ENCODE data around the gene FAR1. TPM values are rescaled to one million over a fixed set of nuclear protein-coding genes. Genes with fewer than 3 reads are reported as not detected.

FAR1 gene
- total and polyA plus RNA-seq, 2 experiments from 2014 or later = 25.4 to 45.2 TPM

- no peak overlapping the region for H3K27ac ChIP-seq
- no peaks in the 10 kb centered on the region for H3K27me3 ChIP-seq
- H3K4me1 ChIP-seq (ENCODE audit: low read depth) = no peaks in the 10 kb centered on the region
- no peak for TF ChIP-seq CTCF (IDR thresholded peaks at IDR 0.05; ENCODE audit: low read depth, low read length)
- H3K4me3 ChIP-seq = no peak overlapping the region
- H3K9me3 ChIP-seq (ENCODE audit: low read depth) = no peaks in the 10 kb centered on the region
- H3K36me3 ChIP-seq = peaks cover 3% of the 10 kb centered on the region
- no peak for DNase-seq (ENCODE audit: low read depth in 1 of 2, low spot score in 1 of 2)
These were observed 31.4 kb downstream of the FAR1 start for GRCh38 chr11:13699870-13700269.

GRCh38 chr11:13701506-13701905, 33.0 kb downstream of the FAR1 start:
- Histone ChIP-seq H3K27ac (no peak overlapping the region), H3K36me3 (peaks cover 2% of the 10 kb centered on the region), H3K9me3 (ENCODE audit: low read depth) (no peaks in the 10 kb centered on the region), H3K27me3 (no peaks in the 10 kb centered on the region), H3K4me1 (ENCODE audit: low read depth) (no peaks in the 10 kb centered on the region), H3K4me3 (no peak overlapping the region)
- no peak for DNase-seq (ENCODE audit: low read depth in 1 of 2, low spot score in 1 of 2)
- no peak for TF ChIP-seq CTCF (IDR thresholded peaks at IDR 0.05; ENCODE audit: low read depth, low read length)

GRCh38 chr11:13702071-13702470, 33.6 kb downstream of the FAR1 start:
- Histone ChIP-seq H3K4me3 (no peak overlapping the region), H3K27me3 (no peaks in the 10 kb centered on the region), H3K36me3 (no peaks in the 10 kb centered on the region), H3K27ac (no peak overlapping the region), H3K9me3 (ENCODE audit: low read depth) (no peaks in the 10 kb centered on the region), H3K4me1 (ENCODE audit: low read depth) (no peaks in the 10 kb centered on the region)
- DNase-seq (ENCODE audit: low read depth in 1 of 2, low spot score in 1 of 2) = no peak
- no peak for TF ChIP-seq CTCF (IDR thresholded peaks at IDR 0.05; ENCODE audit: low read depth, low read length)

- Histone ChIP-seq H3K9me3 (ENCODE audit: low read depth) (no peaks in the 10 kb centered on the region), H3K4me3 (no peak overlapping the region), H3K27me3 (no peaks in the 10 kb centered on the region), H3K4me1 (ENCODE audit: low read depth) (no peaks in the 10 kb centered on the region), H3K27ac (no peak overlapping the region), H3K36me3 (peaks cover 22% of the 10 kb centered on the region)
- DNase-seq (ENCODE audit: low read depth in 1 of 2, low spot score in 1 of 2) = no peak
- TF ChIP-seq CTCF (IDR thresholded peaks at IDR 0.05; ENCODE audit: low read depth, low read length) = no peak
These were observed 37.2 kb downstream of the FAR1 start for GRCh38 chr11:13705710-13706109.

- H3K4me1 ChIP-seq (ENCODE audit: low read depth) = no peaks in the 10 kb centered on the region
- no peak for TF ChIP-seq CTCF (IDR thresholded peaks at IDR 0.05; ENCODE audit: low read depth, low read length)
- peaks cover 48% of the 10 kb centered on the region for H3K36me3 ChIP-seq
- H3K9me3 ChIP-seq (ENCODE audit: low read depth) = no peaks in the 10 kb centered on the region
- H3K27me3 ChIP-seq = no peaks in the 10 kb centered on the region
- no peak overlapping the region for H3K4me3 ChIP-seq
- no peak for DNase-seq (ENCODE audit: low read depth in 1 of 2, low spot score in 1 of 2)
- H3K27ac ChIP-seq = no peak overlapping the region
These were observed 45.5 kb downstream of the FAR1 start for GRCh38 chr11:13713982-13714381.

- H3K4me3 ChIP-seq = no peak overlapping the region
- no peak for TF ChIP-seq CTCF (IDR thresholded peaks at IDR 0.05; ENCODE audit: low read depth, low read length)
- no peaks in the 10 kb centered on the region for H3K9me3 ChIP-seq (ENCODE audit: low read depth)
- H3K36me3 ChIP-seq = peaks cover 37% of the 10 kb centered on the region
- no peak overlapping the region for H3K27ac ChIP-seq
- H3K4me1 ChIP-seq (ENCODE audit: low read depth) = no peaks in the 10 kb centered on the region
- DNase-seq (ENCODE audit: low read depth in 1 of 2, low spot score in 1 of 2) = peak in 1 of 2 donors; percentile 83
- no peaks in the 10 kb centered on the region for H3K27me3 ChIP-seq
These were observed 48.9 kb downstream of the FAR1 start for GRCh38 chr11:13717331-13717730.

Measured in cardiac muscle cell (in vitro differentiated cells and primary cell).